AG09319 (cell line): Measurements from ENCODE around the gene ODAD2.

Experiments used
- DNase-seq: peaks from one replicate; pipeline ENCODE4 v3.0.0-alpha.2; 2010; ENCODE audit warnings: low read depth; ENCODE audit errors: extremely low read depth
- TF ChIP-seq, protein P1 (sequence below): IDR thresholded peaks from 2 replicates; pipeline ENCODE4 v1.5.1; 2011; ENCODE audit warnings: low read depth, mild to moderate bottlenecking, inconsistent platforms, low read length, moderate library complexity

The ODAD2 gene

DNA sequence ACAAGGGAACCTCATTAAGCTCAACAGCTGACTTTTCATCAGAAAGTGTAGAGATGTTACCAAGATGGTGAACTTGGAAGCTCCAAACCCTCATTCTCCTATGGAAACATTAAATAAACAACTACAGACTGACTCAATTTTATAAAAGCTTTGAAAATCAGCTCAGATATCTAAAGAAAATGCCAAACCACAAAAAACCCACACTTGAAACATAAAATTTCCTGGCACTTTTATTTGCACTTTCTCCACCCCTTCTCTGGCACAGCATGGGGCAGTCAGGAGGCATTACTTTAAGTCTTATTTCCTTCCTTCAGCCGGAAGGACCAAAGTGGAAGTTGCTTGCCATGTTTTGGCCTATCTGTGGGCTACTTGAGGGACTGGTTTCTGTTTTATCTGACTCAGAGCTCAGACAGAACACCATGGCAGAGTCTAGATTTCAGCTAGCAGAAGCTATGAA, 114.7 kb downstream of the ODAD2 start:
- TF ChIP-seq, protein P1, sequence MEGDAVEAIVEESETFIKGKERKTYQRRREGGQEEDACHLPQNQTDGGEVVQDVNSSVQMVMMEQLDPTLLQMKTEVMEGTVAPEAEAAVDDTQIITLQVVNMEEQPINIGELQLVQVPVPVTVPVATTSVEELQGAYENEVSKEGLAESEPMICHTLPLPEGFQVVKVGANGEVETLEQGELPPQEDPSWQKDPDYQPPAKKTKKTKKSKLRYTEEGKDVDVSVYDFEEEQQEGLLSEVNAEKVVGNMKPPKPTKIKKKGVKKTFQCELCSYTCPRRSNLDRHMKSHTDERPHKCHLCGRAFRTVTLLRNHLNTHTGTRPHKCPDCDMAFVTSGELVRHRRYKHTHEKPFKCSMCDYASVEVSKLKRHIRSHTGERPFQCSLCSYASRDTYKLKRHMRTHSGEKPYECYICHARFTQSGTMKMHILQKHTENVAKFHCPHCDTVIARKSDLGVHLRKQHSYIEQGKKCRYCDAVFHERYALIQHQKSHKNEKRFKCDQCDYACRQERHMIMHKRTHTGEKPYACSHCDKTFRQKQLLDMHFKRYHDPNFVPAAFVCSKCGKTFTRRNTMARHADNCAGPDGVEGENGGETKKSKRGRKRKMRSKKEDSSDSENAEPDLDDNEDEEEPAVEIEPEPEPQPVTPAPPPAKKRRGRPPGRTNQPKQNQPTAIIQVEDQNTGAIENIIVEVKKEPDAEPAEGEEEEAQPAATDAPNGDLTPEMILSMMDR = no peak
- DNase-seq = no peak

DNA sequence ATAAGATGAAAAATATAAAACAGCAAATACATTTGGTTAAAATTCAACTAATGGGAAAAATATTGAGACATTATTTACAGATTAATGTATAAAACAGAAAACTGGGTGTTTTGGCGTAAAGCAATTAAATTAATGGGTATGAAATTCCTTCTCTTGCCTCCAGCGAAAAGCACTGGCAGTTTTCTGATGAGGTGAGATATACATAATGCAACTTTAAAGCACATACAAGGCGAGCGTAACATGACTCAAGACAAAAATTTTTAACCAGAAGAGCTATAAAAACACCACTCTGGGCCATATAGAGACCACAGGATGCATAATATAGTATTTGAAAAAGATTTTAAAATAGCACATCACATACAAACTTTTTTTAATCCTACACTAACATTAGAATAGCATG, 120.6 kb downstream of the ODAD2 start:
- no peak for DNase-seq
- TF ChIP-seq, protein P1 = no peak

DNA sequence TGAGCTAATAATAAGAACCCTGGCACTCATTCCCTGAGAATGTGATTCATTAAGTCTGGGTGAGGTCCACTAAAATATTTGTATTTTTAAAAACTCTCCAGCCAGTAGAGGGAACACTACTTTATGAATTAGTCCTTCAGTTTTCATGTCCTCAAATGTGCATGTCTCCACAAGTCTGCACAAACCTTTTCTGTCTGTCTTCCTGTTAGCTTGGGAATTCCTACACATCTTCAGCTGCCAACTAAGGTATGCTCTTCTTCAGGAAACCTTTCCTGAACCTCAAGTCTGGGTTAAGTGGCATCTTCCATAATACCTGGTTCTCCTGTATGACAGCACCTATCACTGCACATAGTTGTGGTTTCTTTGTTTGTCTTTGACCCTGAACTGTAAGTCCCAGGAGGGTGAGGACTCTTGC, 133.7 kb downstream of the ODAD2 start:
- DNase-seq = no peak
- TF ChIP-seq, protein P1 = peak; percentile 18

DNA sequence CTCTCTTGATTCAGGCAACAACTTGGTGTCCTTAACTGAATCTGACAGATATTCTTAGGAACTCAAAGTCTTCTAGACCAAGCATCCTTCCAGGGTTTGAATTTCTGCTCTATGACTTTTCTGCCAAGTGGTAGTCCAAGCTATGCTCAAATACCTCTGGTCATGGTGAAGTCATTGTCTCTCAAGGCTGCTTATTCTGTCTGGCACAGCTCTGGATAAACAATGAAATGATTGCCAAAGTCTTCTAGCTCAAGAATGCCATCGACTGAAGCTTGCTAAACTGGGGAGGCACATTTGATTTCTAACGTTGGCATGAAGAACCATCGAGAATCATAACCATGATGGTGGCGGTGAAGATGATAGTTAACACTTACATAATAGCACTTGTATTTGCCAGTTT, 137.1 kb downstream of the ODAD2 start:
- TF ChIP-seq, protein P1 = no peak
- no peak for DNase-seq

DNA sequence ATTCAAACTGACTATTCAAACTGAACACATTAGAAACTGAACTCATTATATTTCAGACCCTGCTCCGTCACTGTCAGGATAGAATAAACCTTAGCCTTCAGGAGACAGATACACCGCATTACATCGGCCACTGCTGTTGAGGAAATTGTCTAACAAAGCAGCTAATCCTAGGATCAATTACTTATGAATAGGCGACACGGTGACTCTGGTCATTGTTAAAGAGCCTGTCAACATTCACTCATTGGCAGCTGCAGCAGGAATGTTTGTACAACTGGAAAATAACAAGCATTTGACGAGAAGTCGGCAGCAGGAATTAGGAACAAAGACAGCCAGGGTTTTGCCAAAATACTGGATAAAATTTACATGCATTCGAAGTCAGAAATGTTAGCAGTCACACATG, 141.3 kb downstream of the ODAD2 start:
- DNase-seq = no peak
- TF ChIP-seq, protein P1 = no peak

DNA sequence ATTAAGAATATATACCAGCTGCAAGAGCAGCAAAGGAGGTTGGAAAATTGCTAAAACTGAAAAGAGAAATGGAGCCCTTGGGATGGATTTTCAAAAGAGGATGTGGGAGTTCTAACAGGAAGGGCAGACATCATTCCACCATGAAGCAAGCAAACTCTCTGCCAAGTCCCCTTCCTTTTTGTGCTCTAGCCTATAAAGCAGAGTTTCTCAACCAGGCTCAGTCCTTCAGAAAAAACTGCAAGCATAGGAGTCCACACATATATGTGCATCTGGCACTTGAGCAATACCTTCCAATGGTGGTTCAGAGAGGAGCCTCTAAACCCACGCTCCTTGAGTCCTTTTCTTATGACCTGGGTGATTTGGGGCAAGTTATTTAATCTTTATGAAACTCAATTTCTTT, 154.7 kb downstream of the ODAD2 start:
- TF ChIP-seq, protein P1 = no peak
- no peak for DNase-seq

DNA sequence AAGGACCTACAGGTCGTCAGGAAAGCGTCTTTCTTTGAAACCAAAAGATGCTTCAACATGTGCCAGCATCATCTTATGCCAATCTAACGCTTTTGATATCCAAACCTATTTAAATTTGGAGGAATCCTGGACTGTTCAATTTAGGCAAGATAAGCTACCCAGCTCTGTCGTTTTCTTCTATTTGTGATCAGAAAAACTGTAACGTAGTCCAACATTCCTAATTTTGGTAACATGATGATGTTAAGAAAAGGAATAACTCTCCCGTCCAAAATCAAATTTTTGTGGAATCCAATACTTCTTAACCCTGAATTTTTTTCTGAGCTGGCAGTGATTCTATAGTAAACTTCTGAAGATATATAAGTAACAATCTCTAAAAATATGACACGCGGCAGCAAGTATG, 160.0 kb downstream of the ODAD2 start:
- TF ChIP-seq, protein P1 = no peak
- DNase-seq = no peak
